Activated T-helper 17 cell treated with anti-CD3 and anti-CD28 coated beads, Interleukin-2, amount 50 U/mL, for 72 hours (primary cell): ENCODE data around the gene ERC1. TPM values are rescaled to one million over a fixed set of nuclear protein-coding genes. Genes with fewer than 3 reads are reported as not detected.

ENCODE experiments used
- ATAC-seq: fragments of 150-1000 bp; cut with Tn5 transposase; replicated peaks from 2 replicates; pipeline ENCODE4 v1.10.0; 2021; ENCODE audit warnings: mild to moderate bottlenecking, moderate library complexity
- H3K27ac Mint-ChIP-seq: one replicate; pipeline ENCODE4 v1.8.0; 2022; ENCODE audit warnings: mixed read lengths
- H3K27me3 Mint-ChIP-seq: one replicate; pipeline ENCODE4 v1.8.0; 2022; ENCODE audit warnings: mixed read lengths
- H3K36me3 Mint-ChIP-seq: one replicate; pipeline ENCODE4 v1.8.0; 2022; ENCODE audit warnings: low read depth, mild to moderate bottlenecking, mixed read lengths
- H3K4me1 Mint-ChIP-seq: one replicate; pipeline ENCODE4 v1.8.0; 2022; ENCODE audit warnings: mixed read lengths
- H3K4me3 Mint-ChIP-seq: one replicate; pipeline ENCODE4 v1.8.0; 2022; ENCODE audit warnings: mild to moderate bottlenecking, mixed read lengths
- H3K9me3 Mint-ChIP-seq: one replicate; pipeline ENCODE4 v1.8.0; 2022; ENCODE audit warnings: mixed read lengths
- total RNA-seq, 2 donors: library from RNA; stranded (reverse); gene quantifications; one replicate each; pipeline ENCODE4 v1.2.3, GENCODE V29; 2022

Gene ERC1
- total RNA-seq, 2 donors from 2014 or later: 25.8 to 31.9 TPM

DNA sequence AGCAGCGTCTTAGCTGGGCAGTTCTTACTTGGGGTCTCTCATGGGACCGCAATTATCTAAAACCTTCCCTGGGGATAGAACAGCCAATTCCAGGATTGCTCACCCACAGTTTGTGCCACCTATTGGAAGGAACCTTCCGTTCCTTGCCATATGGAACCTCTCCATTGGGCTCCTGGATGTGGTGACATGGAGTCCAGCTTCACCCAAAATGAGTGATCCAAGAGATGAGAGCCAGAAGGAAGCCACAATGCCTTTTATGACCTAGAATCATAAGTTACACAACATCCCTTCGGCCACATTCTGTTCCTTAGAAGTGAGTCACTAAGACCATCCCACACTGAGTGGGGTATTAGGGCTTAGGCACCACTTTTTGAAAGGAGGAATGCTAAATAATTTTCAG lies 439.0 kb downstream of the ERC1 start:
- Mint-ChIP-seq H3K27me3 (no peaks in the 10 kb centered on the region), H3K4me3 (no peak overlapping the region), H3K27ac (no peak overlapping the region), H3K36me3 (no peaks in the 10 kb centered on the region), H3K4me1 (no peaks in the 10 kb centered on the region), H3K9me3 (no peaks in the 10 kb centered on the region)
- ATAC-seq: peak; percentile 39

DNA sequence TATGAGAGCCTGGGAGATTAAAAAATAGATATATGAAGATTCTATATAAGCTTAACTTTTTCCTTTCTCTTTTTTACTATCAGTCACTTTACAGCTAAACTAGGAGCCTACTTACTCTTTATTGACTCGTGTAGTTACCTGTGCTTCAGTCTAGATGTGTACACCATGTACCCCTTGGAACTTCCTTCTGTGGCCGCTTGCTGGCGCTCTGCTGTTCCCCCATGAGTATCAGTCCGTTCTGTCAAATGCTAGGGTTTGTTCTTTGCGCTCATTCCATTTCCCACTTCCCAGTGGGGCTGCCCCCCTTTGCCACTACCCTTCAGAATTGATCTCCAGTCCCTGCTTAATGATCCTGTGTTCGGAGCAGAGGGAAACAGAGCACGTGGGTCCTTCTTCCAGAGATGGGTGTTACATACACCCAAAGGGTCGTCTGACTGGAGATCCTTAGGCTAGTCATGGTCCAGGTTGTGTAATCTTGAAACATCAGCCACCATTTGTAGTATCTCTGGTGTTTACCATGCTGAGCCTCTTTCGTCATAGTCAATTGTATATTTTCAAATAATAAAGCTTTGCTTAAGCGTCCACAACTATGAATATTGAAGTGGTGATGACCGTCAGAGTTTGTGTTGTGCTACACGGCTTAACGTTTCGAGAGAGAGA lies 443.4 kb downstream of the ERC1 start:
- H3K9me3 Mint-ChIP-seq: no peaks in the 10 kb centered on the region
- H3K4me3 Mint-ChIP-seq: no peak overlapping the region
- no peaks in the 10 kb centered on the region for H3K27me3 Mint-ChIP-seq
- no peak for ATAC-seq
- no peaks in the 10 kb centered on the region for H3K36me3 Mint-ChIP-seq
- H3K27ac Mint-ChIP-seq: peak overlapping the region; percentile 57
- no peaks in the 10 kb centered on the region for H3K4me1 Mint-ChIP-seq

DNA sequence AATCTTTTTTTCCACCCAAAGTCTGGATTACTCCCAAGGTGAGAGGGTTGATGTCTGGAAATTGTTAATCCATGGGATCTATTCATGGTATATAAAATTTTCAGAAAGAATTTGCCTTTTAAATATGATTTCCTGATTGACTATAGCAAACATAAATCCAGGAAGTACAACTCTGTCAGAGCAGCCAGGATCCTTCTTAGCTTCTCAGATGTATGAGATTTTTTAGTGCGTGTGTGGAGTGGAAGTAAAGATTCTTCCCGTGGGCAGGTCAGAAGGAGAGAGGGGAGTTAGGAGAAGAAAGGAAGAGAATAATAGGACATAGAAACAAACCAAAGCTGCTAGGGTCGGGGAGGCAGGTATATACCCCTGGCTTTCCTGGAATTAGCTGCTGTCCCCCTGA lies 444.0 kb downstream of the ERC1 start:
- H3K36me3 Mint-ChIP-seq: no peaks in the 10 kb centered on the region
- H3K9me3 Mint-ChIP-seq: no peaks in the 10 kb centered on the region
- H3K27me3 Mint-ChIP-seq: no peaks in the 10 kb centered on the region
- H3K4me3 Mint-ChIP-seq: no peak overlapping the region
- H3K4me1 Mint-ChIP-seq: no peaks in the 10 kb centered on the region
- no peak for ATAC-seq
- no peak overlapping the region for H3K27ac Mint-ChIP-seq

DNA sequence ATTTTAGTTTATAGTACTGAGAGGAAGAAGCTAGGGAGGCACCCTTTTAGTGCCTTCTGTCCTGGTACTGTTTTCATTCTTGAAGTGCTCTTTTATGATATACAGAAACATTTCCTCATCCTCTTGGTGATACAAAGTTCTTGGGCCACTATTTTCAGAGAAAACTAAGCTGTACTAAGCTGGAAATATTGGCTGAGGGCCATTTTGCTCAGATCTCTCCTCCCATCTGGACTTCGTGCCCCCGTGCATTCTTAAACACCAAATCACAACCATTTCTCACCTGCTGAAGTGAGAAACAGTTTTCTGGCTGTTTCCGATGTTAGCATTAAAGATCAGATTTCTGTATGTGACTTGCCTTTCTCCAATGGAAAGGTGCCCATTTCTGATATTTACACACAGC lies 444.4 kb downstream of the ERC1 start:
- H3K4me1 Mint-ChIP-seq: no peaks in the 10 kb centered on the region
- H3K9me3 Mint-ChIP-seq: no peaks in the 10 kb centered on the region
- ATAC-seq: no peak
- H3K27ac Mint-ChIP-seq: no peak overlapping the region
- no peaks in the 10 kb centered on the region for H3K27me3 Mint-ChIP-seq
- H3K4me3 Mint-ChIP-seq: no peak overlapping the region
- H3K36me3 Mint-ChIP-seq: no peaks in the 10 kb centered on the region

DNA sequence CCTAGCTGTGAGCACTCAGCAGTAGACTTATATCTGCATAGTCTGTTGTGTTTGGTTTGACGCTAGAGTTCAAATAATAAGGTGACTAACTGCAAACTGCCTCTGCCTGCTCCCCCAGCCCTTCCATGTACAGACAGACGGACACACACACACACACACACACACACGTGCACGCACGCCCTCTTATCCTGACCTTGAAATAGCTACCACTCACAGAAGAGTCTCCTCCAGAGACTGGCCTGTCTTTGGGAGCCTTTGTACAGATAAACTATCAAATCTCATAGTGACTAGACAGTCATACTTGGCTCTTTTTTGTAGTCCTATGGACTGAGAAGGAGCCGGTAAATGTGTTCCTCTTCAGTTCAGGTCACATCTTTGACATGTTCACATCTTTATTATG lies 445.0 kb downstream of the ERC1 start:
- no peak for ATAC-seq
- H3K36me3 Mint-ChIP-seq: no peaks in the 10 kb centered on the region
- no peaks in the 10 kb centered on the region for H3K9me3 Mint-ChIP-seq
- no peaks in the 10 kb centered on the region for H3K27me3 Mint-ChIP-seq
- no peak overlapping the region for H3K4me3 Mint-ChIP-seq
- H3K4me1 Mint-ChIP-seq: no peaks in the 10 kb centered on the region
- H3K27ac Mint-ChIP-seq: peak overlapping the region; percentile 29

DNA sequence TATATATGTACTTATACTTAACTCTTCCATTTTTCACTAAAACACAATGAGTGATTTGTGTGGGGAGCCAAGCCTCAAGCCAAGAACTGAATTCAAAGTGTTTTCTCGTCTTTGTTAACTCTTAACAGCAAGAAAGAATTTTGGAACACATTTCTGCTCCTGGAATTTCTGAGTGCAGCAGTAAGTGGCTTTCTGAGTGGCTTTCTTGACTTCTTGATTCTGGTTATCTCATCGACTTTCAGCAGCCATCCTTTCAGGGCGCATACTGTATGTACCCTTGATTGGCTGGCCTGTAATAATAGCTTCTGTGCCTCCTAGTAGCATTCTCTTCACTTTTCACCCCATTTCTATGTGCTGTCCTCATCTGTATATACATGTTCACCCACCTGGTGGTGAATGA lies 446.0 kb downstream of the ERC1 start:
- Mint-ChIP-seq H3K27me3 (no peaks in the 10 kb centered on the region), H3K9me3 (no peaks in the 10 kb centered on the region), H3K27ac (no peak overlapping the region), H3K36me3 (no peaks in the 10 kb centered on the region), H3K4me3 (no peak overlapping the region), H3K4me1 (no peaks in the 10 kb centered on the region)
- ATAC-seq: no peak

DNA sequence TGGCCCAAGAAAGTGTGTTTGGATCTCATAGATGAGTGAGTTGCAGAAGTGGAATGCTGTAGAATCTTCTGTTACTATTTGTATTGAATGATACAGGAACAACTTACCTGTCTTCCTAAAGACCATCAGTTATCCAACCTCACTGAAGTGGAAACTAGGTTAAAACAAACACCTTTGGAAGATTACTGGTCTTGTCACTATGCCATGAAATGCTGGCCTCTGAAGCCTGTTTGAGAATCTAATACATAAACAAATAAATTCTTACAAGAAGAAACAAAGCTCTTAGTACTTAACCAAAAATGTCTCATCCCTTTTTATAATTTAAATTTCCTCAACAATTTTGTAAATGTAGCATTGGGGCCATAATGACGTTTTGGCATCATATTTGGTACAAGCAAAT lies 448.2 kb downstream of the ERC1 start:
- no peak overlapping the region for H3K27ac Mint-ChIP-seq
- no peaks in the 10 kb centered on the region for H3K9me3 Mint-ChIP-seq
- no peak for ATAC-seq
- H3K27me3 Mint-ChIP-seq: no peaks in the 10 kb centered on the region
- no peak overlapping the region for H3K4me3 Mint-ChIP-seq
- peaks cover 3% of the 10 kb centered on the region for H3K36me3 Mint-ChIP-seq
- H3K4me1 Mint-ChIP-seq: no peaks in the 10 kb centered on the region

DNA sequence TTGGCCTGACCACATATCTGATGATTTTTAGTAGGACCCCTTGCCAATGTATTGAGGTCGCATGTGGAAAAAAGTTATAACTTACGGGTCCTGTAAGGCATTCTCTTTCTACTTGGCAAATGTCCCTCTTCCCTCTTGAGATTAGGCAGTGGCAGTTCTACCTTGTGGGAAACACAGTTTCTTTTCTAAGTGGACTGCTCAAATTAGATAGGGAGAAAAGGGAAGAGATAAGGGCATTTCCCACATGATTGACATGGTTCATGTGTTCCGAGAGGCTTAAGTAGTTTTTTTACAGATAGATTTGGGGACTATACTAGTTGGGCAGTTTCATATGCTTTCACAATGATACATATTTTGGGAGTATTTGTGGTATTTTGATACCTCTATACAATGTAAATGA lies 448.7 kb downstream of the ERC1 start:
- H3K4me1 Mint-ChIP-seq: no peaks in the 10 kb centered on the region
- no peaks in the 10 kb centered on the region for H3K27me3 Mint-ChIP-seq
- no peaks in the 10 kb centered on the region for H3K9me3 Mint-ChIP-seq
- H3K36me3 Mint-ChIP-seq: peaks cover 8% of the 10 kb centered on the region
- H3K4me3 Mint-ChIP-seq: no peak overlapping the region
- ATAC-seq: no peak
- H3K27ac Mint-ChIP-seq: no peak overlapping the region

DNA sequence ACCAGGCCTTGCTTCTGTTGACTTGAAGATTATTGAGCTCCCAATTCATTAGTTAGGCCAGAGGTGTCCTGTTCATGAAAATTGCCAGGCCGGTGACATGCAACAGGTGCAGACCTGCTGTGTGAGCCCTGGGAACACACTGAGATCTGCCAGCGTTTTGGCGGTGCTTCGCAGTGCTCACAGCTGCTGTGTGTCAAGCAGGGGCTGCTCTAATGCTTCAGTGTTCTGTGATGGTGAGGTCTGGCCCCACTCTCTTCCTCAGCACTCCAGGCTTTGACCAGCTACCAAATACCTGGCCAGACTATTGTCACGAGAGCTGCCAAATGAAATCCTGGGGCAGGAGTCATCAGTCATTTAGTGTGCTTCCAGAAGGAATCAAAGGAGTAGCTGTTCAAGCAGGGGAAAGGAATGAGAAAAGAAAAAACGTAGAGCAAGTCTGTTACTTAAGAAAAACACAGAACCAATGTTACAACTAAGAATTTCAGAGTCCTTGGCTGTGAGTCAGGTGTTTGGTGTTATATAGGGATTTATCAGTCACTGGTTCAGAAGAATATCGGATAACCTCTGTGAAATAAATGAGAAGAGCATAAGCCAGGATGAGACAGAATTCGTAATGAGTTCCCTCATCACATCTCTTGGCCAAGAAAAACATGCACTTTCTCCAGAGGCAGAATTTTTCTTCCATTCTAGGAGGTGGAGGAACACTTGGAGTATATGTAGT lies 452.6 kb downstream of the ERC1 start:
- Mint-ChIP-seq H3K27ac (peak overlapping the region; percentile 54), H3K27me3 (no peaks in the 10 kb centered on the region), H3K36me3 (peaks cover 35% of the 10 kb centered on the region), H3K4me3 (no peak overlapping the region), H3K9me3 (no peaks in the 10 kb centered on the region), H3K4me1 (no peaks in the 10 kb centered on the region)
- no peak for ATAC-seq

DNA sequence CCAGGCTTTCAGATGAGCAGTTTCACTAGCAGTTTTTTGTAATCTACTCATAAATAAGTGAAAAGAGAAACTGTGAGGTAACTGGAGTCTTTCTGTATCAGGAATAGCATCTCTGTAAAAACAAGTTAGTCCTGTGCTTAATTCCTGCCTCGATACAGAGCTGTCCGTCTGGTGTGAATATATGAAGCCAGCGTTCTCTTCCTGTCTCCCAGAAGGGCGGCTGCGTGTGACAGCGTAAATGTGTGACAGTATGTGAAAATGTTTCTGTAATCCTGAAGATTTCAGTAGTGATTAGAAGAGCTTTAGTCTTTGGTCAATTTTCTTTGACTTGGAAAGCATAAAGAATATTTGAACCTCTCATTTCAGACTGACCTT lies 453.1 kb downstream of the ERC1 start:
- no peak for ATAC-seq
- Mint-ChIP-seq H3K4me3 (no peak overlapping the region), H3K4me1 (no peaks in the 10 kb centered on the region), H3K36me3 (peaks cover 41% of the 10 kb centered on the region), H3K9me3 (no peaks in the 10 kb centered on the region), H3K27ac (no peak overlapping the region), H3K27me3 (no peaks in the 10 kb centered on the region)

DNA sequence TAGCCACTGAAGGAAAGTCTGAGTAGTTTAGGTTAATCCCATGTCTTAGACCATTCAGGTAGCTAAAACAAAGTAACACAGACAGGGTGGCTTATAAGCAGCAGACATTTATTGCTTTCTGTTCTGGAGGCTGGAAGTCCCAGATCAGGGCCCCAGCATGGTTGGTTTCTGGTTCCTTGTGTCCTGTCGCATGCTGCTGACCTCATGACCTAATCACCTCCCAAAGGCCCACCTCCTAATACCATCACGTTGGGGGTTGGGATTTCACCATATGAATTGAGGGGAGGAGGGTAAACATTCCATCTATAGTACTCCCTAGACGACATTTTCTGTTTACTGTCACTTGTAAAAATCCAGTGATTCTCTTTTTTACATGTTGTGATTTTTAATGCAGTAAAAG lies 454.8 kb downstream of the ERC1 start:
- H3K27me3 Mint-ChIP-seq: no peaks in the 10 kb centered on the region
- peaks cover 51% of the 10 kb centered on the region for H3K36me3 Mint-ChIP-seq
- peak overlapping the region; percentile 1 for H3K27ac Mint-ChIP-seq
- no peak overlapping the region for H3K4me3 Mint-ChIP-seq
- no peaks in the 10 kb centered on the region for H3K9me3 Mint-ChIP-seq
- no peaks in the 10 kb centered on the region for H3K4me1 Mint-ChIP-seq
- ATAC-seq: no peak

DNA sequence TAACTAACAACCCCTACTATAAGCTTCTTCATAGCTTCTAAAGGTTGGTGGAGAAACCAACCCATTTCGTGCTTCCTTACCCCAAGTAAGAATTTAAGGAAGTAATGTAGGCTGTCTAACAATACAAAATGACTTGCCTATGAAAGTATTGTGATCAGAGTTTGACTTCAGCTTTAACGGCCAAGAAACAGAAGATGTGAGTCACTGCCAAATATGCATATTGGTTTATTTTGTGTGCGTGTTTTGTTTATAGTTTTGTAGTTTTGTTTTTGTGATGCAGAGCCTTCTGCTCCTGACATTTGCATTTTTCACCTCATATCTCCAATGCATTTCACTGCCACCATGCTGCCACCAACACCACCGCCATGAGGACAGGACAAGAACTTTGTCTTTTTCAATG lies 457.3 kb downstream of the ERC1 start:
- Mint-ChIP-seq H3K4me3 (no peak overlapping the region), H3K36me3 (peaks cover 51% of the 10 kb centered on the region), H3K9me3 (no peaks in the 10 kb centered on the region), H3K27ac (no peak overlapping the region), H3K27me3 (no peaks in the 10 kb centered on the region), H3K4me1 (no peaks in the 10 kb centered on the region)
- ATAC-seq: no peak

DNA sequence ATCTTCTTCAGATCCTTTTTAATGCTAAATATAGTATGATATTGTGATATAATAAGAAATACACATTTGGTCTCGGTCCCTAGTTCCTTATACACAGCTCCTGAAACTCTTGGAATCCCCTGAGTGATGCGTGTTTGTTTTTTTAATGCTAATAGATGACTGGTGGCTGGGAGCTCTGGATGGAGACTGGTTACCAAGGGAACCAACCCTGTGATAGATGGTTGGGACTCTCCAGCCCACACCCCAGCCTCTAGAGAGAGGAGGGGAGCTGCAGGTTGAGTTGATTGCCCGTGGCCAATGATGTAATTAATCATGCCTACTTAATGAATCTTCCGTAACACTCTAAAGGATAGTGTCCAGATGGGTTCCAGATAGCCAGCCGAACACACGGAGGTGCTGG lies 462.8 kb downstream of the ERC1 start:
- H3K4me3 Mint-ChIP-seq: no peak overlapping the region
- no peak for ATAC-seq
- H3K4me1 Mint-ChIP-seq: no peaks in the 10 kb centered on the region
- H3K36me3 Mint-ChIP-seq: peaks cover 14% of the 10 kb centered on the region
- no peaks in the 10 kb centered on the region for H3K27me3 Mint-ChIP-seq
- H3K9me3 Mint-ChIP-seq: no peaks in the 10 kb centered on the region
- H3K27ac Mint-ChIP-seq: no peak overlapping the region

DNA sequence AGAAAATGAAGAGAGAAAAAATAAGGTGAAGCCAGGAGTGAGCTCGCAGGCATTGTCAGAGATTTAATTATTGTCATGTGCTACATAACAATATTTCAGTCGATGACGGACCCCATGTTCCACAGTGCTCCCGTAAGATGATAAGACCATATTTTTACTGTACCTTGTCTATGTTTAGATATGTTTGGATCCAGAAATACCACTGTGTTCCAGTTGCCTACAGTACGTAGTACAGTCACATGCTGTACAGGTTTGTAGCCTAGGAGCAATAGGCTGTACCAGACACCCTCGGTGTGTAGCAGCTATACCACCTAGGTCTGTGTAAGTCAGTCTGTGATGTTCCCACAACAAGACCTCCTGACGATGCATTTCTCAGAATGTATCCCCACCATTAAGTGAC lies 465.9 kb downstream of the ERC1 start:
- Mint-ChIP-seq H3K4me1 (no peaks in the 10 kb centered on the region), H3K4me3 (no peak overlapping the region), H3K27ac (no peak overlapping the region), H3K9me3 (no peaks in the 10 kb centered on the region), H3K27me3 (no peaks in the 10 kb centered on the region), H3K36me3 (no peaks in the 10 kb centered on the region)
- no peak for ATAC-seq

DNA sequence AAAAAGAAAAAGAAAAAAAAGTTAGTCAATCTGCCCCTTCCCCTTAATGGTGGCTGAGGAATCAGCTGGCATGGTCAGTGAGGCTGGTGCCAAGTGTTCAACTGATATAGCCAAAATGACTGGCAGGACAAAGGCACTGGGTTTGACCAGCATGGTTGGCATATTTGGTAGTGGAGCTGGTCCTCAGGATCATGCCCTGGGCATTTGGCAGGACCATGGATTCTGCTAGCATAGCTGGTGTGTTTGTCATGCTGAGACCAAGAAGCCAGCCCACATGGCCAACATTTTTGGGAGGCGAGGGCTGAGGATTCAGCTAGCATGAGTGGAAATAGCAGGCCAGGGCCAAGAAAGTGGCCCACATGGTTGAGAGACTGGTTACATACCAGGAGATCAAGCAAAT lies 466.9 kb downstream of the ERC1 start:
- H3K4me3 Mint-ChIP-seq: no peak overlapping the region
- no peak for ATAC-seq
- no peaks in the 10 kb centered on the region for H3K36me3 Mint-ChIP-seq

More for the DNA sequence above, 466.9 kb downstream of the ERC1 start:
- no peaks in the 10 kb centered on the region for H3K4me1 Mint-ChIP-seq
- H3K27ac Mint-ChIP-seq: no peak overlapping the region
- H3K9me3 Mint-ChIP-seq: no peaks in the 10 kb centered on the region
- no peaks in the 10 kb centered on the region for H3K27me3 Mint-ChIP-seq
